Measurements from ENCODE around the gene BAX. TPM values are rescaled to one million over a fixed set of nuclear protein-coding genes. Genes with fewer than 3 reads are reported as not detected.

BAX gene
- total RNA-seq, 4 donors from 2014 or later, result 71.0 to 138 (median 104) TPM

- Histone ChIP-seq H3K27ac (peak overlapping the region in 2 of 4 donors; percentile 68 to 72), H3K4me3 (peak overlapping the region in 1 of 4 donors; percentile 13), H3K9me3 (peaks cover 0 to 5% (median 2%) of the 10 kb centered on the region in 4 donors), H3K4me1 (peaks cover 0 to 4% (median under 1%) of the 10 kb centered on the region in 4 donors), H3K36me3 (peaks cover 0 to 6% (median 0%) of the 10 kb centered on the region in 3 donors), H3K27me3 (no peaks in the 10 kb centered on the region)
- no peak for TF ChIP-seq POLR2A (IDR thresholded peaks at IDR 0.05)
- no peak for TF ChIP-seq CTCF (IDR thresholded peaks at IDR 0.05)
- no peak for DNase-seq
Measured at GRCh38 chr19:48938256-48938655, 16.4 kb upstream of the BAX start.

DNA sequence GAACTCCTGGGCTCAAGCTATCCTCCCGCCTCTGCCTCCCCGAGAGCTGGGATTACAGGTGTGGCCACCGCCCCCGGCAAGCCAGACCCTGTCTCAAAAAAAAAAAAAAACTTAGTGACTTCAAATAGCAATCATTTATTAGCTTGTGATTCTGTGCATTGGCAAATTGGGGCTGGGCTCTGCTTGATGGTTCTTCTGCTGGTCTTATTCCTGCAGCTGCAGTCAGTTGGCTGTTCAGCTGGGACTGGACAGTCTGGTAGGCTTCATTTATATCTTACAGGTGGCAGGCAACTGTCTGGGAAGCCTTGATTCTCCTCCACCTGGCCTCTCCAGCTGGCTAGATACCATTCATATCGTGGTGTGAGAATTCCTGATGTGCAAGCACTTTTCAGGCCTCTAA is 13.8 kb upstream of the BAX start:
- peaks cover 0 to 5% (median 2%) of the 10 kb centered on the region in 4 donors for H3K9me3 ChIP-seq
- no peak for TF ChIP-seq CTCF (IDR thresholded peaks at IDR 0.05)
- TF ChIP-seq POLR2A (IDR thresholded peaks at IDR 0.05), result no peak
- H3K4me1 ChIP-seq, result peaks cover 0 to 4% (median 0%) of the 10 kb centered on the region in 4 donors
- no peak for DNase-seq
- no peaks in the 10 kb centered on the region for H3K27me3 ChIP-seq
- H3K27ac ChIP-seq, result no peak overlapping the region
- H3K36me3 ChIP-seq, result peaks cover 0 to 6% (median 0%) of the 10 kb centered on the region in 3 donors
- no peak overlapping the region for H3K4me3 ChIP-seq

DNA sequence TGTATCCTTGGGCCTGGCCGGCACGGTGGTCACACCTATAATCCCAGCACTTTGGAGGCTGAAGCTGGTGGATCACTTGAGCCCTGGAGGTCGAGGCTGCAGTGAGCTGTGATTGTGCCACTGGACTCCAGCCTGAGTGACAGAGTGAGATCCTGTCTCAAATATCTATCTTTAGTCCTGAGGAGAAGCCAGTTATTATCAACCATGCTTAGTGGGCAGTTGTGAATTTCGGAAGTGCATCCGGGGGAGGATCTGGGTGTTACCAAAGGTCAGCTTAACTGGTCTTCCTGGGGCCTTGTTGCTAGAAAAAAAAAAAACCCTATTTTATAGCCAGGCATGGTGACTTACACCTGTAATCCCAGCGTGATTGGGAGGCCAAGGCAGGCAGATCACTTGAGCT is 11.6 kb upstream of the BAX start:
- no peaks in the 10 kb centered on the region for H3K4me1 ChIP-seq
- H3K27ac ChIP-seq, result no peak overlapping the region
- H3K27me3 ChIP-seq, result no peaks in the 10 kb centered on the region
- peaks cover 0 to 13% (median 2%) of the 10 kb centered on the region in 4 donors for H3K9me3 ChIP-seq
- TF ChIP-seq POLR2A (IDR thresholded peaks at IDR 0.05), result no peak
- TF ChIP-seq CTCF (IDR thresholded peaks at IDR 0.05), result no peak
- H3K4me3 ChIP-seq, result no peak overlapping the region
- peaks cover 0 to 6% (median 0%) of the 10 kb centered on the region in 3 donors for H3K36me3 ChIP-seq
- DNase-seq, result no peak

GRCh38 chr19:48945415-48945814 is 9.3 kb upstream of the BAX start:
- Histone ChIP-seq H3K36me3 (peaks cover 0 to 6% (median 0%) of the 10 kb centered on the region in 3 donors), H3K4me1 (no peaks in the 10 kb centered on the region), H3K9me3 (peaks cover 0 to 13% (median 2%) of the 10 kb centered on the region in 4 donors), H3K4me3 (no peak overlapping the region), H3K27me3 (no peaks in the 10 kb centered on the region), H3K27ac (no peak overlapping the region)
- no peak for DNase-seq
- TF ChIP-seq POLR2A (IDR thresholded peaks at IDR 0.05), result no peak
- no peak for TF ChIP-seq CTCF (IDR thresholded peaks at IDR 0.05)

DNA sequence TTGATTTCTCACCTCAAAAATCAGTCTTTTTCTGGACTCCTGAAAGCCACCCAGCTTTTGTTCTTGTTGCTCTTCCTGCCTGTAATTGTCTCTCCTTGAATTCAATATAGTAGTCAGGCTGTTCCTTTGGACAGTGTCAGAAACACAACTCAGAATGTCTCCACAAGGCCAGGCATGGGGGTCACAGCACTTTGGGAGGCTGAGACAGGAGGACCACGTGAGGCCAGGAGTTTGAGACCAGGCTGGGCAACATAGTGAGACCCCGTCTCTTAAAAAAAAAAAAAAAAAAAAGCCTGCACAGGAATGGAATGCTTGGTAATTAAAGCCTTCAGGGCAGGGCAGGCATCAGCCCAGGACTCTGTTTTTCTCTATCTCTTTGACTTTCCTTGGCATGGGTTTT is 8.9 kb upstream of the BAX start:
- Histone ChIP-seq H3K36me3 (peaks cover 0 to 6% (median 0%) of the 10 kb centered on the region in 3 donors), H3K9me3 (peaks cover 0 to 13% (median 2%) of the 10 kb centered on the region in 4 donors), H3K27me3 (no peaks in the 10 kb centered on the region), H3K4me3 (no peak overlapping the region), H3K27ac (no peak overlapping the region), H3K4me1 (no peaks in the 10 kb centered on the region)
- no peak for TF ChIP-seq CTCF (IDR thresholded peaks at IDR 0.05)
- no peak for TF ChIP-seq POLR2A (IDR thresholded peaks at IDR 0.05)
- no peak for DNase-seq
